Mesendoderm (in vitro differentiated cells): Measurements from ENCODE around the gene E2F8.
"Not testable (repeated sequence)": the region's sequence is repeated elsewhere in the genome, so short reads cannot be mapped to it uniquely, and the experiment has no call there.

Experiments
- DNase-seq: peaks from one replicate; pipeline ENCODE4 v3.0.0; 2013
- H2AK5ac ChIP-seq: 2 replicates; pipeline ENCODE4 v1.6.1; 2013; ENCODE audit warnings: low read length, inconsistent platforms
- H2BK120ac ChIP-seq: 2 replicates; pipeline ENCODE4 v1.6.1; 2013; ENCODE audit warnings: low read depth, mild to moderate bottlenecking, low read length, moderate library complexity, mixed read lengths
- H2BK15ac ChIP-seq: replicated peaks from 2 replicates; pipeline ENCODE4 v1.6.1; 2013; ENCODE audit warnings: low read depth, mild to moderate bottlenecking, moderate library complexity
- H2BK5ac ChIP-seq: 2 replicates; pipeline ENCODE4 v1.6.1; 2013; ENCODE audit warnings: low read length, inconsistent platforms
- H3K18ac ChIP-seq: 2 replicates; pipeline ENCODE4 v1.6.1; 2013; ENCODE audit warnings: mild to moderate bottlenecking, low read length, mixed read lengths
- H3K23ac ChIP-seq: one replicate; pipeline ENCODE4 v1.6.1; 2013; ENCODE audit warnings: low read length
- H3K27ac ChIP-seq: 2 replicates; pipeline ENCODE4 v1.5.1; 2013; ENCODE audit warnings: low read depth, mild to moderate bottlenecking, inconsistent platforms, low read length, moderate library complexity
- H3K27me3 ChIP-seq: 2 replicates; pipeline ENCODE4 v1.6.1; 2013; ENCODE audit warnings: low read length, control low read depth, mild to moderate bottlenecking, inconsistent platforms; ENCODE audit not compliant: insufficient read depth, poor library complexity
- H3K36me3 ChIP-seq: 2 replicates; pipeline ENCODE4 v1.6.1; 2013; ENCODE audit warnings: low read length, inconsistent platforms; ENCODE audit not compliant: control insufficient read depth, insufficient read depth
- H3K4ac ChIP-seq: one replicate; pipeline ENCODE4 v1.6.1; 2013; ENCODE audit warnings: low read depth, mild to moderate bottlenecking, low read length, moderate library complexity
- H3K4me1 ChIP-seq: 2 replicates; pipeline ENCODE4 v1.6.1; 2013; ENCODE audit warnings: low read depth, low read length, inconsistent platforms; ENCODE audit not compliant: control insufficient read depth
- H3K4me2 ChIP-seq: 2 replicates; pipeline ENCODE4 v1.6.1; 2013; ENCODE audit warnings: low read length
- H3K4me3 ChIP-seq: 2 replicates; pipeline ENCODE4 v1.5.1; 2013; ENCODE audit warnings: mild to moderate bottlenecking, low read length
- H3K56ac ChIP-seq: one replicate; pipeline ENCODE4 v1.6.1; 2013; ENCODE audit warnings: low read length
- H3K79me1 ChIP-seq: 2 replicates; pipeline ENCODE4 v1.6.1; 2013; ENCODE audit warnings: low read length, inconsistent platforms
- H3K79me2 ChIP-seq: 2 replicates; pipeline ENCODE4 v1.6.1; 2013; ENCODE audit warnings: mild to moderate bottlenecking, low read length; ENCODE audit not compliant: control insufficient read depth, insufficient read depth
- H3K9ac ChIP-seq: 2 replicates; pipeline ENCODE4 v1.6.1; 2013; ENCODE audit warnings: low read length, inconsistent platforms
- H4K5ac ChIP-seq: one replicate; pipeline ENCODE4 v1.6.1; 2013; ENCODE audit warnings: low read length
- H4K8ac ChIP-seq: one replicate; pipeline ENCODE4 v1.6.1; 2013; ENCODE audit warnings: low read depth, mild to moderate bottlenecking, control low read depth, low read length, moderate library complexity
- WGBS: extraction: QIAGEN DNeasy Blood & Tissue Kit; methylation state at CpG from one replicate; pipeline ENCODE4 v1.1.7; 2013; ENCODE audit warnings: low lambda C conversion rate, missing lambda C conversion rate; ENCODE audit not compliant: insufficient coverage; ENCODE audit errors: extremely low coverage; 5-methylcytosine and 5-hydroxymethylcytosine counted together

E2F8 gene

GRCh38 chr11:19275496-19275895, 34.8 kb upstream of the E2F8 start:
- Histone ChIP-seq H2AK5ac (no peak overlapping the region), H2BK15ac (no peak overlapping the region), H3K36me3 (no peaks in the 10 kb centered on the region), H4K8ac (no peak overlapping the region), H3K23ac (no peak overlapping the region), H2BK120ac (no peak overlapping the region), H3K56ac (no peak overlapping the region), H3K4me3 (no peak overlapping the region), H4K5ac (no peak overlapping the region), H3K79me1 (no peaks in the 10 kb centered on the region), H3K18ac (no peak overlapping the region), H3K27me3 (no peaks in the 10 kb centered on the region), H3K4me2 (no peak overlapping the region), H3K9ac (no peak overlapping the region), H3K4ac (no peak overlapping the region), H3K79me2 (no peaks in the 10 kb centered on the region), H3K4me1 (peaks cover 8% of the 10 kb centered on the region), H3K27ac (no peak overlapping the region), H2BK5ac (no peak overlapping the region)
- no CpG with 5 or more reads among the region's 4 CpGs for WGBS
- no peak for DNase-seq

GRCh38 chr11:19273219-19273618, 32.5 kb upstream of the E2F8 start:
- not testable (repeated sequence) for H3K4ac ChIP-seq, H3K4me1 ChIP-seq, H2BK5ac ChIP-seq, H3K27ac ChIP-seq, H3K4me3 ChIP-seq, H2BK120ac ChIP-seq, H3K23ac ChIP-seq, H3K79me1 ChIP-seq, H3K9ac ChIP-seq, H3K56ac ChIP-seq, H4K5ac ChIP-seq, H3K36me3 ChIP-seq, H3K4me2 ChIP-seq, H4K8ac ChIP-seq, DNase-seq, H3K27me3 ChIP-seq, H3K18ac ChIP-seq, H2BK15ac ChIP-seq, H2AK5ac ChIP-seq, H3K79me2 ChIP-seq
- WGBS: no CpG with 5 or more reads among the region's 5 CpGs

- Histone ChIP-seq H3K27ac (no peak overlapping the region), H3K9ac (no peak overlapping the region), H2AK5ac (no peak overlapping the region), H3K4ac (no peak overlapping the region), H3K79me2 (no peaks in the 10 kb centered on the region), H3K36me3 (no peaks in the 10 kb centered on the region), H2BK5ac (no peak overlapping the region), H3K23ac (no peak overlapping the region), H3K4me1 (no peaks in the 10 kb centered on the region), H2BK15ac (no peak overlapping the region), H3K56ac (no peak overlapping the region), H3K79me1 (no peaks in the 10 kb centered on the region), H4K5ac (no peak overlapping the region), H3K27me3 (no peaks in the 10 kb centered on the region), H4K8ac (no peak overlapping the region), H3K4me3 (no peak overlapping the region), H2BK120ac (no peak overlapping the region), H3K18ac (no peak overlapping the region), H3K4me2 (no peak overlapping the region)
- no CpG with 5 or more reads among the region's 1 CpG for WGBS
- no peak for DNase-seq
Observed at GRCh38 chr11:19268909-19269308, 28.2 kb upstream of the E2F8 start.

- H3K4me3 ChIP-seq: no peak overlapping the region
- H4K5ac ChIP-seq: no peak overlapping the region
- no peak overlapping the region for H2BK120ac ChIP-seq
- H2BK15ac ChIP-seq: no peak overlapping the region
- no peak overlapping the region for H3K9ac ChIP-seq
- no peak overlapping the region for H2AK5ac ChIP-seq
- H3K4me2 ChIP-seq: no peak overlapping the region
- H3K23ac ChIP-seq: no peak overlapping the region
- no peak for DNase-seq
- no peak overlapping the region for H3K18ac ChIP-seq
- no peak overlapping the region for H3K4ac ChIP-seq
- no CpG with 5 or more reads among the region's 5 CpGs for WGBS
- no peaks in the 10 kb centered on the region for H3K79me1 ChIP-seq
- H3K4me1 ChIP-seq: peaks cover 4% of the 10 kb centered on the region
- H3K27ac ChIP-seq: no peak overlapping the region
- H3K56ac ChIP-seq: no peak overlapping the region
- H3K27me3 ChIP-seq: no peaks in the 10 kb centered on the region
- H3K79me2 ChIP-seq: no peaks in the 10 kb centered on the region
- no peaks in the 10 kb centered on the region for H3K36me3 ChIP-seq
- H2BK5ac ChIP-seq: no peak overlapping the region
- H4K8ac ChIP-seq: no peak overlapping the region
Observed at GRCh38 chr11:19267567-19267966, 26.8 kb upstream of the E2F8 start.

- Histone ChIP-seq H2AK5ac (no peak overlapping the region), H3K56ac (no peak overlapping the region), H3K18ac (no peak overlapping the region), H4K5ac (no peak overlapping the region), H3K4me3 (no peak overlapping the region), H3K27me3 (no peaks in the 10 kb centered on the region), H3K4me2 (no peak overlapping the region), H3K79me1 (no peaks in the 10 kb centered on the region), H3K9ac (no peak overlapping the region), H2BK5ac (no peak overlapping the region), H2BK15ac (no peak overlapping the region), H3K23ac (no peak overlapping the region), H3K27ac (no peak overlapping the region), H4K8ac (no peak overlapping the region), H3K4ac (no peak overlapping the region), H3K36me3 (no peaks in the 10 kb centered on the region), H2BK120ac (no peak overlapping the region), H3K79me2 (no peaks in the 10 kb centered on the region), H3K4me1 (peaks cover 4% of the 10 kb centered on the region)
- DNase-seq: no peak
- WGBS: no CpG with 5 or more reads among the region's 3 CpGs
Observed at GRCh38 chr11:19263333-19263732, 22.6 kb upstream of the E2F8 start.

- no peaks in the 10 kb centered on the region for H3K27me3 ChIP-seq
- H3K79me1 ChIP-seq: no peaks in the 10 kb centered on the region
- WGBS: no CpG with 5 or more reads among the region's 6 CpGs
Observed at GRCh38 chr11:19259487-19260345, 19.0 kb upstream of the E2F8 start.

More at GRCh38 chr11:19259487-19260345, 19.0 kb upstream of the E2F8 start:
- Histone ChIP-seq H3K4ac (no peak overlapping the region), H2BK5ac (no peak overlapping the region), H3K4me2 (no peak overlapping the region), H2AK5ac (no peak overlapping the region), H3K36me3 (no peaks in the 10 kb centered on the region), H3K27ac (no peak overlapping the region), H3K4me3 (no peak overlapping the region), H3K9ac (no peak overlapping the region), H3K18ac (no peak overlapping the region), H3K79me2 (no peaks in the 10 kb centered on the region), H3K4me1 (peaks cover 4% of the 10 kb centered on the region), H2BK15ac (no peak overlapping the region), H3K56ac (no peak overlapping the region), H3K23ac (no peak overlapping the region), H4K8ac (no peak overlapping the region), H4K5ac (no peak overlapping the region), H2BK120ac (no peak overlapping the region)
- DNase-seq: peak; percentile 50
